Activated CD8-positive, alpha-beta memory T cell treated with anti-CD3 and anti-CD28 coated beads for 36 hours (primary cell): Measurements from ENCODE around the gene KAT6B. TPM values are rescaled to one million over a fixed set of nuclear protein-coding genes. Genes with fewer than 3 reads are reported as not detected.

Source experiments
- CTCF ChIA-PET: fragments of 350-600 bp; sonication (Branson Sonifier 250); formaldehyde crosslinking; loops from one replicate; lab custom pipeline; 2021; ENCODE audit warnings: antibody characterized with exemption; lab: Charles Lee
- POLR2A ChIA-PET: fragments of 350-600 bp; sonication (Branson Sonifier 250); formaldehyde crosslinking; loops from one replicate; lab custom pipeline; 2021; ENCODE audit warnings: antibody characterized with exemption; lab: Charles Lee
- total RNA-seq, 2 experiments: library from RNA; stranded (reverse); gene quantifications; one replicate each; pipeline ENCODE4 v1.2.3, GENCODE V29; 2021

Gene KAT6B
- total RNA-seq, 2 experiments from 2014 or later: 20.2 to 20.8 TPM

DNA sequence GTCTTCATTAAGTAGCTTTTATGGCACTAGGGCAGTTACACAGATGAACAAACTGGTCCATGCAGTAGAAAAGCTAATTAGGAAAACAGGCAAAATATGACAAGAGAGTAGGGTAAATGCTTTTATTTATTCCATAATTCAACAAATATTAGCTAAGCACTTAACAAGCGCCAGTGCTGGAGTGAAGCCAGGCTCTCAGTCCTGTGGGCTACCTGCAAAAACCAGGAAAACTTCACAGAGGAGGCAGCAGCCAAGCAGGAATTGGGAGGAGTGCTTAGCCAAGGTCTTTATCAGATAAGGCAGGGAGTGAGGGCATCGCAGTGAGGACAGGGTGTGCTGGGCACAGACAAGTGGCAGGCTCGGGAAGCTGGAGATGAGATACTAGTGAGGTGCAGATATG is 4.9 kb upstream of the KAT6B start:
- POLR2A ChIA-PET: no interaction called here

DNA sequence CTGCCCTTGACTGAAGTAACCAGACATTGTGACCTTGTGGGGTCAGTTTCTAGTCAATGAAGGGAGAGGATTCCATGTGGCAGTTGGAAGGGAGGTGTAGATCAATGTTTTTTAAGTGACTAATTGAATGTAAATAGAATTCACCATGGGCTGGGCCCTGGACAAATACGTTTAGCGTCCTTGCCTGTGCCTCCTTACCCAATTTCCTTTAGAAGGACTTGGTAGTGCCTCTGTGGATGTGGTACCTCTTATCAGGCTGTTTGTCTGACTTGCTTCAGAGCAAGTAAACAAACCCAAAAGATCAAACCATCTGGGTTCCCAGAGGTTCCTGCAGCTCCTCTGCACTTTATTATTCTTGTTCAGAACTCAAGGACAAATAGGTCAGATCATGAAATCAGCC is 4.3 kb upstream of the KAT6B start:
- CTCF ChIA-PET: interaction anchor here (0.5 to 1.0 kb wide), 2 partner anchors 14 to 28 kb away, joined by 4 to 5 read pairs; no protein-coding TSS in a partner anchor
- POLR2A ChIA-PET: no interaction called here

More for the DNA sequence above, 4.9 kb upstream of the KAT6B start:
- CTCF ChIA-PET: interaction anchor here (0.5 to 1.0 kb wide), 2 partner anchors 28 to 30 kb away, joined by 4 read pairs; no protein-coding TSS in a partner anchor

DNA sequence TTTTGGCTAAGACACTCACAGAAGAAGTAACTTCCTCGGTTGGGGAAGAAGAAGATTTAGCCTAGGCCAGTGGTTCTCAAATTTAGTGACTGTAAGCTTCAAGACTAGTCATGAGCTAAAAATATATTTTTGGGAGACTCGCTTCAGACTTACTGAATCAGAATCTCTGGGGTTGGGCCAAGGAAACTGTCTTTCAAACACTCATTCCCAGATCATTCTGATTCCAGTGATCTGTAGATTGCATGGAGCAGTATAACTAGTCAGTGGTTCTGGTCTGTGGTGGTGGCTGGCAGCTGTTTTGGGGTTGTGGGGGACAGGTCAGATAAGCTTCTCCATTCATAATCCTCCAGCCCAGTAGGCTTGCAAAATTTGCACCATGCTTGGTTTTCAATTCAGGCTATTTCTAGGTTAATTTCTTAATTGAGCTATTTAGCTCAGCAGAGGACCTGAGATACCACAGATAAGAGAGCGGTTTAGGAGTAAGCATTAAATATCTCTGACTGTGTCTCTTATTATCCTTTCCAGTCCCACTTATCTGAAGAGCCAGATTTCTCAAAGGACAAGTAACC is 3.8 kb upstream of the KAT6B start:
- CTCF ChIA-PET: interaction anchor here (0.5 to 1.0 kb wide), 3 partner anchors 14 to 45 kb away, joined by 3 to 5 read pairs (median 4); no protein-coding TSS in a partner anchor
- POLR2A ChIA-PET: no interaction called here

DNA sequence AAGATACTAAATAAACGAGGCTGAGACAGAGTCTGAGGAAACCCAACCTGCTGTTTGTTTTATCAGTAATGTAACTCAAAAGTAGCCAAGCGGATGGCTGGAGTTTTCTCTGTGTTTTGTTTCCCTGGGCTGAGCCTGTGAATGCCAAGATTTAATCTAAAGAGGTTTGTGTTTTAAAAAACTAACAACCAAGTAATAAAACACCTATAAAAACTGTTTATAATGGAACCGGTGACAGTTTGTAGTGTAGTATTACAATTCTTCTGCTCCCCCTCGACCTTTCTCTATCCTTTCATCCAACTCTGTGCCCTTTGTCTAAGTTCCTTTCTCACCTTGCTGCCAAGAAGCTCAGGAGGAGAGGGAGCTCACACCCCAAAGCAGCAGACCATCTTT is 2.6 kb upstream of the KAT6B start:
- CTCF ChIA-PET: interaction anchor here (1.0 kb wide), 1 partner anchor 44 kb away, joined by 3 read pairs; no protein-coding TSS in a partner anchor
- POLR2A ChIA-PET: no interaction called here

DNA sequence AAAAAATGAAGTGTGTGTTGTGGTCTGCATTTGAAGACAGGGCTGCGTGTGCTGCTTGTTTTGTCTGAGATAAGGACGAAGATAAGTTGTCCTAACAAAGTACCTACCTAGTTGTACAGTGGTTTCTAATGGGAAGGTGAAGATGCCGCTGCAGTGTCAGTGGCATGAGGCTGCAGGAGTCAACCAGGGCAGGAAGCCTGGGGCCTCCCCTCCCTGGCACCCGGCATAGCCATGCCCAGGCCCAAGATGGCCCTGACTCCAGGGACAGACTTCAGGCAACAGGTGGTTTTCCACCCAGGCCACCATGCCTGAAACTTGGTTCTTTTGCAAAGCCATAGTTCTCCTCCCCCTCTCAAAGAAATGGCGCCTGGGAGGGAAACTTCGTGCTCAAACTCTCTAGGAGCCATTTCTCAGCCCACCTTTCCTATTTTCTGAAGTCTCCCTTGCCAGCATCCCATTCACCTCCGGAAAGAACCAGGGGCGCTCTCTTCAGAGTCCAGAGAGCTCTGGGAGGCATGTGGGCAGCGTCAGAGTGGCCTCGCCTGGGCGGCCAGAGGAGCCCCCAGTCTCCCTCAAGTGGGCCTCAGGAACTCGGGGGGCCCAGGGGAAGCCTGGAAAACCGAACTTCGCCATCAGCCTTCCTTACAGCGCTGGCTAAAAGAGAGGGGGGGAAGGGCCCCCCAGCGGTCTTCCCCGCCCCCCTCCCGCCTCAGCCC is 2.1 kb upstream of the KAT6B start:
- POLR2A ChIA-PET: interaction anchor here (0.6 to 1.0 kb wide), 3 partner anchors 178 to 647 kb away, joined by 3 to 7 read pairs (median 3); no protein-coding TSS in a partner anchor
- CTCF ChIA-PET: interaction anchor here (0.5 kb wide), 1 partner anchor 47 kb away, joined by 3 read pairs; no protein-coding TSS in a partner anchor

DNA sequence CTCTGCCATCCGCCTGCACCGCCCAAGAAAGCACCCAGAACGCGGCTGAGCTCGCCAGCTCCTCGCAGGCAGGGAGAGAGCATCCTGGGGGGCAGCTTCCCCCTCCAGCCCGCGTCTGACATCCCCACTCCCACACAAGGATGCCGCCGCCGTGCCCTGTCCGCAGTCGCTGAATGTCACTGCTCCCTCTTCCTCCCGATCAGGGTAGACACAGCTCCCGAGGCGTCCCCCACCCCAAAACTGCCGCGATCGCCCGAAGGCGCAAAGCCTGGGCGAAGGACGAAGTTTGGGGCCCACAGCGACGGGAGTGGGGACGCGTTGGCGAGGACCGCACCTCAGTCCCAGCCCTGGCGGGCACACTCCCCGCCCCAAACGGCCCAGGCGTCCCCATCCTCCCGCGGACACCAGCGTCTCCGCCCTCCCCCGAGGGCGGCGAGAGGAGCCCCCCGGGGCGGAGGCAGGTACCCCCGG is 1.5 kb upstream of the KAT6B start:
- CTCF ChIA-PET: interaction anchor here (0.5 kb wide), 1 partner anchor 48 kb away, joined by 3 read pairs; no protein-coding TSS in a partner anchor
- POLR2A ChIA-PET: interaction anchor here (0.6 to 1.0 kb wide), 3 partner anchors 178 to 647 kb away, joined by 3 to 7 read pairs (median 3); no protein-coding TSS in a partner anchor

DNA sequence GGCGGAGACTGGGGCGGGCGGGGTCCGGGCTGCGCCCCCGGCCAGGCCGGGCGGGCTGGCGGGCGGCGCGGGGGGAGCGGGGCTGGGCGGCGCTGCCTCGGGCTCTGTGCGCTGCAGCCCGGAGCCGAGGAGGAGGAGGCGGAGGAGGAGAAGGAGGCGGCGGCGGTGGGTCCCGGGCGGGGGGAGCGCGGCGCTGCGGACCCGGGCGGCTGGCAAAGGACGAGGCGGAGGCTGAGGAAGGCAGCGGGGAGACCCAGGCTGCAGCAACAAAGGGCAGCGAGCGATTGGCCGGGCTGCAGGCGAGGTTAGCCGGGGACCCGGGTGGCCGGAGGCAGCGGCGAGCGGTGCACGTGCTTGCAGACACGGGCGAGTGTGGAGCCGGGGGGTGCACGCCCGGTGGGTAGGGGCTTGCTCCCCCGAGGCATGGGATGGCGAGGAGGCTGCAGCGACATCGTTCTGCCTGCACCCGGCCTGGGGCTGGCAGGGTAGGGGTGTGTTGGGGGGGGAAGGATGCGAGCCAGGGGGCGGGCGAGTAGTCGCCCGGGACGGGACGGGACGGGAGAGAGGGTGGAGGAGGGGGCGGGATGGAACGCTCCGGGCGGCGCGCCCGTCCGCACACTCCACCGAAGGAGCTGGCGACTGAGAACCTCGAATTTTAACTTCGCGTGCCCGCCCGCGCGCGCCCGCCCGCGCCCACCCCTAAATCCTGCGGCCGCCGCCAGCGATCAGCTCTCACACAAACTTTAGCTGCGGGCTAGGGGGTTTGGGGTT is 844 bp upstream of the KAT6B start:
- CTCF ChIA-PET: no interaction called here
- POLR2A ChIA-PET: interaction anchor here (0.5 to 1.0 kb wide), 8 partner anchors 9 to 648 kb away, joined by 3 to 7 read pairs (median 4); no protein-coding TSS in a partner anchor

DNA sequence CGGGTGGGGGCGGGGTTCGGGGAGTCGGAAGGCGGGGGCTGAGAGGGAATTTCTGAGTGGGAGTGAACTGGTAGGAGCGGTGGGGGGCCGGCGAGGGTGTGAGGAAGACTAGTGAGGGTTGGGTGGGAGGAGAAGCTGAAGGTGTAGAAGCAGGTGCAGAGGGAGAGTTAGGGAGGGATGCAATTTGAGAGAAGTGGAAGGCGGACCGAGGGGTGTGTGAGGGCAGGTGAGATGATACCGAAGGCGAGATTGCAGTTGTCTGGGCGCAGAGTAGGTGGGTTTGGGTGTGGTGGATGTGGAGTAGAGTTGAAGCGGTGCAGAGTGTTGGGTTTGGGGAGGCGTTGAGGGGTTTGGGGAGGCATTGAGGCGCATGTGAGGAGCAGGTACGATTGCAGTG is 643 bp downstream of the KAT6B start:
- POLR2A ChIA-PET: interaction anchor here (0.7 kb wide), 1 partner anchor 906 kb away, joined by 3 read pairs; no protein-coding TSS in a partner anchor
- CTCF ChIA-PET: no interaction called here

DNA sequence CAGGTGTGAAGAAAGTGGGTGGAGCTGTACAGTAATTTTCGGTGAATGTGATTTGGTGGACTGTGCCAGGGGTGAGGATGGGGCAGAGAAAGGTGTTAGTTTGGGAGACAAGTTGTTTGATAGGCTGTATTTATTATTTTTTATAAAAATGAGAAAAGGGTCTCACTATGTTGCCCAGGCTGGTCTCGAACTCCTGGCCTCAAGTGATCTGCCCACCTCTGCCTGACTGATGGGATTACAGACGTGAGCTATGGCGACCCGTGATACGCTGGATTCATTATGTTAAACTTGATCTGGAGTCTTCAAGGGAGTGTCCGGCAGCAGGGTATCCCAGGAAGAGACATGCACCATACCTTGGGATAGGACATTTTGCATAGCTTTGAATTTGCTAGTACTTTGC is 1.3 kb downstream of the KAT6B start:
- CTCF ChIA-PET: no interaction called here
- POLR2A ChIA-PET: no interaction called here

DNA sequence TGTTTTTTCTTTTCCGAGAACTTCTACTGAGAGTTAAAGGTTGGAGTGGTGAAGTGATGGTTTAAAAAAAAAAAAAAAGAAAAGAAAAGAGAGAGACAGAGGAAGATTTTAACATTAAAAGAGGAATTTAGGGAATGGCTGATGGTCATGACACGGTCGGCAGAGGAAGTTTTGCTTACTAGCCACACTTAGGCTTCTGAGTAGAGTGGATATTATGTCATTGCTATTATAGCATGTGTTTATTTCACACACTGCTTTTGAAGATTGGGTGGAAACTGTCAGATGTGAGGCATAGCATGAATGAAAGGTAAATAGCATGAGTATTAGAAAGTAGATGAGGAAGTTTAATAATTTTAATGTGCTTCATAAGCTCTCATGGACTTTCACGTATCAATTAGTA is 2.5 kb downstream of the KAT6B start:
- CTCF ChIA-PET: no interaction called here
- POLR2A ChIA-PET: interaction anchor here (0.7 kb wide), 1 partner anchor 15 kb away, joined by 6 read pairs; no protein-coding TSS in a partner anchor

DNA sequence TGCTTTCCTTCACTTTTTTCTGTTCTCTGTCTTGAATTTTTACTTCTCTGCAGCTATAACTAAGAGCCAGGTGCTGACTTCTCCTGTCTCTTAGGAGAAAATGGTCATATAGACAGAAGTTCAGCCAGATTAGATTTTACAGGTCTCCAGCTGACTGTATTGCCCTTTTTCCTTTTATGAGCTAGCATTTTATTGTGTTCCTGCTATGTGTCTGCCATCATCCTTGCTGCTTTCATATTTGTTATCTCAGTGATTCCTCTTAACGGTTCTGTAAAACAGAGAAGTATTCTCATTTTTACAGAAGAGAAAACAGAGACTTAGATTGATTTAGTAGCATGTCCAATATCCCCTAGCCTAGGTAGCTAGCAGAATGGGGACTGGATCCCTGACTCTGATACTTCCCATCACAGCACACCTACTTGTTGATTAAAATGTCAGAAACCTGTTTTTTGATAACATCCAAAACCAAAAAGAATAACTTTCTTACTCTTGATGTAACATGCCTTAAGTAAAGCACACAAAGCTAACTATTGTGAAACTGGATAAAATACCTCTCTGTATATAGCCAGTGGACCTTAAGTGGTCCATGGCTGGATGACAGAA is 5.2 kb downstream of the KAT6B start:
- ChIA-PET CTCF (interaction anchor here (1.5 kb wide), 1 partner anchor 588 kb away, joined by 3 read pairs; no protein-coding TSS in a partner anchor), POLR2A (no interaction called here)

DNA sequence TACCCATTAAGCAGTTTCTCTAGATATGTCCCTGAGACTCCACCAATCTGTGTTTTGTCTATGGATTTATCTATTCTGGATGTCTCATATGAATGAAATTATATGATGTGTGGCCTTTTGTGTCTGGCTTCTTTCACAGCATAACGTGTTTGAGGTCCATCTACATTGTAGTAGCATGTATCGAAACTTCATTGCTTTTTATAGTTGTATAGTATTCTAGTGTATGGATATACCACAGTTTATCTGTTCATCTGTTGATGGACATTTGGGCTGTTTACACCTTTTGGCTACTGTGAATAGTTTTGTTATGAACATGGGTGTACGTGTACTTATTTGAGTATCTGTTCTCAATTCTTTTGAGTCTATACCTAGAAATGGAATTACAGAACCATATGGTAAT is 9.6 kb downstream of the KAT6B start:
- POLR2A ChIA-PET: no interaction called here
- CTCF ChIA-PET: no interaction called here

DNA sequence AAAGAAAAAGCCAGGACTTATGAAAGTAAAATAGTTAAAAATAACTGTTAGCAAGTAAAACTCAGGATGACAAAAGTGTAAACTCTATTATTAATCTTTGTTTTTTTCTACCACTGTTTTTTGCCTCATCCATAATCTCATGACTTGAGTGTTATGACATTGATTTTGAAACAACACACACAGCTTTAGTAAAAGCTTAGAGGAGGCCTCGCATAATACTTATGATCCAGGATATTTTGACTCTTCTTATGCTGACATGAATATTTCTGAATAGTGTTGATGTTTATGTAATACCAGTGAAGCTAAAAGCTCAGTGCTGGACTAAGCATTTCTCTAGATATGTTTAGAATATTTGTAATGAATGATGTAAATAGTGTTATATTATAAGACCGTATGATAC is 10.5 kb downstream of the KAT6B start:
- ChIA-PET POLR2A (no interaction called here), CTCF (no interaction called here)

DNA sequence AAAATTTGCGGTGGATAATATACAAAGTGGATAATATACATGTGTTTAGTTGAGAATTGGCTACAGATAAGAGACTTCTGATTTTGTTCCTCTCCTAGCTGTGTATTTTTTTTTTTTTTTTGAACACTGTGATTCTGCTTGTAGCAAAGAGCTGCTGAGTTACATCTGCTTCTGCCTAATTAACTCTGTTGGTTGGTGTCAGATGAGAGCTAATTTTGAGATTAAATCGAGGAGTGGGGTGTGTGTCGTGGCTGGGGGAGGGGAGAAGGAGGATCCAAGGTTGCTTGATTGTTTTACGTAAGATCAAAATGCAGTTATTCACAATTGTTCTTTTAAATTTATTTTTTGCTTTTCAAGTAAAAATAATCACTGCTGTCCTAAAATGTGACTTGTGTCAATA is 11.3 kb downstream of the KAT6B start:
- ChIA-PET POLR2A (interaction anchor here (0.6 kb wide), 1 partner anchor 163 kb away, joined by 3 read pairs; no protein-coding TSS in a partner anchor), CTCF (no interaction called here)

DNA sequence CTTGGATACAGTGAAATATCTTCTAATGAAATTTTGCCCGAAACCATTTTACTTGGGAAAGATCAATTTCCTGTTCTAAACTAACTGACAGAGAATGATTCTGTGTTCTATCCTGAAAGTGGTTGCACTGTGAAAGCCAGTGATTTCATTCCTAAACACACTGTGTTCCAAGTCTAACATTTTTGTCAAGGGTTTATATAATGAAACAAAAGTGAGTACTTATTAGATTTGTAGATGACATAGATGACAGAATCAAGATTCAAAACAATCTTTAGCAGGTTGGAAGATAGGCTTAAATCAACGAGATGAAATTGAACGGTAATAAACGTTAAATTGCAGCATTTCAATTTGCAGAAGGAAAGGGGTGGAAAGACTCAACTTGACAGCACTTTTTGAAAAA is 13.3 kb downstream of the KAT6B start:
- POLR2A ChIA-PET: no interaction called here
- CTCF ChIA-PET: no interaction called here

DNA sequence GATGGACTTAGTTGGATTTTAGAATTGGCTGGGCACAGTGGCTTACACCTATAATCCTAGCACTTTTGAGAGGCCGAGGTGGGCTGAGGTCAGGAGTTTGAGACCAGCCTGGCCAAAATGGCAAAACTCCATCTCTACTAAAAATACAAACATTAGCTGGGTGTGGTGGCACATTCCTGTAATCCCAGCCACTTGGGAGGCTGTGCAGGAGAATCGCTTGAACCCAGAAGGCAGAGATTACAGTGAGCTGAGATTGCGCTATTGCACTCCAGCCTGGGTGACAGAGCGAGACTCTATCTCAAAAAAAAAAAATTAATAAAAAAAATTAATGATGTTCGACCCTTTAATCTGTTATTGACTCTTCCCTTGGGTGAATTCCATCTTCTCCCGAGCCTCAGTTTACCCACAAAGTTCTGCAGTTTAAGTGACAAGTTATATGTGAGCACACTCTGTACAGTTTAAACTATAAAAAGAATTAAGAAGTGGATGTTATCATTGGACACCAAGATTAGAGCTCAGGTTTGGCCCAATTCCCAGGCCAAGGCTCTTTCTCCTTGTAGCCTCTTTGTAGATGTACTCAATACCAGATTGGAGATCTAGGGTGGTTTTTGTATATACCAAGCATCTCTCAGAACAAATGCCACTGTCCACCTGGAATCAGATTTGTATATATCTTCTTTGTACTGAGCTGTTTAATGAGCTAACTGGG is 15.0 kb downstream of the KAT6B start:
- ChIA-PET CTCF (interaction anchor here (0.7 kb wide), 1 partner anchor 185 kb away, joined by 3 read pairs; no protein-coding TSS in a partner anchor), POLR2A (no interaction called here)

DNA sequence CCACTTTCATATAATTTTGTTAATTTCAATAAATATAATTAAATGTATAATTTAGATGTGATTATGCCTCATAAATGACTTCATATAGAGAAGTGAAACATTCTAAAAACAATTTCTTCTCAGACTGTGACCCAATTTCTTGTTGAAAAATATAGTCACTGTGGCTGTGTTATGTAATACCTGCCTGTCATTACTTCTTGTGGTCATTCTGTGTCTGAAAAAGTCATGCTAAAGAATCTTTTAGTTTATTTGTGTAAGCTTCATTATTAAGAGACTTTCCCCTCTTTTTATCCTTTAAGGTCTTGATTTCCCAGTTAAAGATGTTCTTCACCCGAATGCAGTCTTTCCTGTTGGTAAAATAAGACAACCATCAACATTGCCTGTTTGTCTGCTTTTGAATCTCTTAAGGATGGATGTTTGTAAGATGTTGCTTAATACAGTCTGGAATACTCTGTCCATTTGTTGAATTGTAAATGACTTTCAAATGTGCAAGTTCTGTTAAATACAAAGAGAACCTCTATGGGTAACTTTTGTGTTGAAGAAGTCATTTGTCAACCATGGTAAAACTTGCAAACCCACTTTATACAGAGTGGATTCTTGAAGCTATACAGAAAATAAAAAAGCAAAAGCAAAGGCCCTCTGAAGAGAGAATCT is 16.0 kb downstream of the KAT6B start:
- CTCF ChIA-PET: interaction anchor here (0.7 kb wide), 1 partner anchor 186 kb away, joined by 3 read pairs; no protein-coding TSS in a partner anchor
- POLR2A ChIA-PET: no interaction called here

DNA sequence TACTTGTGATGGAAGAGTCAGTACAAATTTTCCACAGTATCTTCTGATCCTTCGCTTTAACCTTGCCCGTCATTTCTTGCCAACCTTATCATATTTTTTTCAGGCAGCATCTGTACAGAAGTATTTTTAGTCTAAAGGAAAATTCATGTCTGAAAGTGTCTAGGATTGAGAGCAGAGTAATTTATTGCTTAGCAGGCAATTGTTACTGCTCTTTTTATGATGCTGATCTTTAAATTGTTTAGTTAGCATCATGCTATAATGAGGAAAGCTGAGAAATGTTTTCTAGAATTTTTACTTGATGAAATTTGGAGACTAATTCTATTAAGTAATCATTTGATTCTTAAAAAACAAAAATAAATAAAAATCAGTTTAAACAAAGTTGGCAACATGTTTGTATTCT is 20.6 kb downstream of the KAT6B start:
- ChIA-PET CTCF (interaction anchor here (0.8 to 1.2 kb wide), 2 partner anchors 10 to 14 kb away, joined by 3 read pairs; no protein-coding TSS in a partner anchor), POLR2A (no interaction called here)
